Islet of Langerhans (tissue), 1 donor: ENCODE data around the gene LRRFIP1.

Experiments
- FAIRE-seq: peaks from one replicate; lab custom pipeline; 2011; peaks lifted over from hg19 to GRCh38; lab: Jason Lieb, UNC

Gene LRRFIP1

GRCh38 chr2:237726401-237726830, 99.0 kb downstream of the LRRFIP1 start:
- peak; percentile 99 for FAIRE-seq

- FAIRE-seq, result no peak
Measured at GRCh38 chr2:237727363-237727762, 100.0 kb downstream of the LRRFIP1 start.

GRCh38 chr2:237729681-237730475, 102.5 kb downstream of the LRRFIP1 start:
- no peak for FAIRE-seq

GRCh38 chr2:237731663-237732062, 104.3 kb downstream of the LRRFIP1 start:
- FAIRE-seq, result no peak

- FAIRE-seq, result no peak
Measured at GRCh38 chr2:237732070-237732469, 104.7 kb downstream of the LRRFIP1 start.

- no peak for FAIRE-seq
Measured at GRCh38 chr2:237732790-237733381, 105.5 kb downstream of the LRRFIP1 start.

GRCh38 chr2:237733677-237734300, 106.4 kb downstream of the LRRFIP1 start:
- FAIRE-seq, result peak; percentile 98

GRCh38 chr2:237734905-237735623, 107.7 kb downstream of the LRRFIP1 start:
- FAIRE-seq, result peak; percentile 87

GRCh38 chr2:237735798-237736197, 108.4 kb downstream of the LRRFIP1 start:
- FAIRE-seq, result no peak

GRCh38 chr2:237736783-237737182, 109.4 kb downstream of the LRRFIP1 start:
- FAIRE-seq, result no peak

GRCh38 chr2:237737196-237737865, 109.9 kb downstream of the LRRFIP1 start:
- FAIRE-seq, result no peak

GRCh38 chr2:237738255-237738654, 110.9 kb downstream of the LRRFIP1 start:
- FAIRE-seq, result no peak

- no peak for FAIRE-seq
Measured at GRCh38 chr2:237739101-237739500, 111.7 kb downstream of the LRRFIP1 start.

GRCh38 chr2:237742191-237742590, 114.8 kb downstream of the LRRFIP1 start:
- no peak for FAIRE-seq

- FAIRE-seq, result no peak
Measured at GRCh38 chr2:237742614-237743013, 115.2 kb downstream of the LRRFIP1 start.

GRCh38 chr2:237743024-237743423, 115.6 kb downstream of the LRRFIP1 start:
- no peak for FAIRE-seq

GRCh38 chr2:237743561-237744269, 116.3 kb downstream of the LRRFIP1 start:
- FAIRE-seq, result no peak

GRCh38 chr2:237744270-237744612, 116.9 kb downstream of the LRRFIP1 start:
- FAIRE-seq, result no peak

- FAIRE-seq, result no peak
Measured at GRCh38 chr2:237744613-237745249, 117.3 kb downstream of the LRRFIP1 start.

- peak; percentile 93 for FAIRE-seq
Measured at GRCh38 chr2:237745250-237745613, 117.8 kb downstream of the LRRFIP1 start.
